Sigmoid colon (tissue), 7 donors: Measurements from ENCODE around the gene TPCN1. TPM values are rescaled to one million over a fixed set of nuclear protein-coding genes. Genes with fewer than 3 reads are reported as not detected.

Source experiments
- DNase-seq: peaks from one replicate; pipeline ENCODE4 v3.0.0-alpha.2; 2019
- H3K27ac ChIP-seq, 4 donors: fragments of 200-600 bp; sonication (generic); one replicate each; pipeline ENCODE4 v1.5.1; 2016 to 2019; ENCODE audit warnings: mild to moderate bottlenecking in 1 of 4
- H3K27me3 ChIP-seq, 3 donors: fragments of 200-600 bp; sonication (generic); one replicate each; pipeline ENCODE4 v1.5.1; 2019; ENCODE audit warnings: mild to moderate bottlenecking in 1 of 3
- H3K36me3 ChIP-seq, 4 donors: fragments of 200-600 bp; sonication (generic); one replicate each; pipeline ENCODE4 v1.5.1; 2016 to 2019
- H3K4me1 ChIP-seq, 4 donors: fragments of 200-600 bp; sonication (generic); one replicate each; pipeline ENCODE4 v1.5.1; 2017 to 2019
- H3K4me3 ChIP-seq, 4 donors: fragments of 200-600 bp; sonication (generic); one replicate each; pipeline ENCODE4 v1.5.1; 2017 to 2019; ENCODE audit warnings: mild to moderate bottlenecking in 2 of 4, moderate library complexity in 1 of 4
- H3K9me3 ChIP-seq, 4 donors: fragments of 200-600 bp in 3 of 4; sonication (generic) in 3 of 4; one replicate each; pipeline versions ENCODE4 v1.5.1 to v1.6.1; 2013 to 2019
- EP300 ChIP-seq, 4 donors: sonication (generic); formaldehyde crosslinking; IDR thresholded peaks; one replicate each; pipeline ENCODE4 v1.6.1; 2017; ENCODE audit warnings: antibody characterized with exemption in 4 of 4
- POLR2A ChIP-seq, 2 donors: fragments of 450-650 bp; IDR thresholded peaks; one replicate each; pipeline ENCODE4 v1.6.1; 2016; ENCODE audit warnings: antibody characterized with exemption in 2 of 2, mild to moderate bottlenecking in 2 of 2, moderate library complexity in 2 of 2
- POLR2AphosphoS5 ChIP-seq, 4 donors: sonication (generic); formaldehyde crosslinking; IDR thresholded peaks; one replicate each; pipeline ENCODE4 v1.6.1; 2017; ENCODE audit warnings: antibody characterized with exemption in 4 of 4
- WGBS, 2 donors: extraction: QIAGEN DNeasy Blood & Tissue Kit; methylation state at CpG; one replicate each; pipeline ENCODE4 v1.1.7; 2013; 5-methylcytosine and 5-hydroxymethylcytosine counted together
- intact Hi-C: fragments of 100-400 bp; cut with DNase I; formaldehyde crosslinking; loops from one replicate; pipeline ENCODE4 v1.15.1; 2023
- polyA plus RNA-seq, 3 donors: library from polyadenylated mRNA; stranded (reverse); fragments of 200-250 nt; gene quantifications; one replicate each; pipeline ENCODE4 v1.2.3, GENCODE V29; 2013
- total RNA-seq, 4 donors: library from RNA; depleted of rRNA; stranded (reverse); fragments of >200 nt; gene quantifications; one replicate each; pipeline ENCODE4 v1.1.0, GENCODE V29; 2016
- TF ChIP-seq, protein P1 (sequence below), 4 experiments: fragments of 450-650 bp in 3 of 4; fragments of 200-600 bp in 1 of 4; IDR thresholded peaks; one replicate each; pipeline ENCODE4 v1.5.1; 2016 to 2019; ENCODE audit warnings: antibody characterized with exemption in 4 of 4, mild to moderate bottlenecking in 3 of 4, moderate library complexity in 2 of 4
- donor health status: healthy with polysubstance abuse.
- donor health status: Bipolar disorder and iron deficiency.
- donor health status: healthy.

The TPCN1 gene
- total and polyA plus RNA-seq, 7 donors = 6.0 to 51.5 (median 28.3) TPM

DNA sequence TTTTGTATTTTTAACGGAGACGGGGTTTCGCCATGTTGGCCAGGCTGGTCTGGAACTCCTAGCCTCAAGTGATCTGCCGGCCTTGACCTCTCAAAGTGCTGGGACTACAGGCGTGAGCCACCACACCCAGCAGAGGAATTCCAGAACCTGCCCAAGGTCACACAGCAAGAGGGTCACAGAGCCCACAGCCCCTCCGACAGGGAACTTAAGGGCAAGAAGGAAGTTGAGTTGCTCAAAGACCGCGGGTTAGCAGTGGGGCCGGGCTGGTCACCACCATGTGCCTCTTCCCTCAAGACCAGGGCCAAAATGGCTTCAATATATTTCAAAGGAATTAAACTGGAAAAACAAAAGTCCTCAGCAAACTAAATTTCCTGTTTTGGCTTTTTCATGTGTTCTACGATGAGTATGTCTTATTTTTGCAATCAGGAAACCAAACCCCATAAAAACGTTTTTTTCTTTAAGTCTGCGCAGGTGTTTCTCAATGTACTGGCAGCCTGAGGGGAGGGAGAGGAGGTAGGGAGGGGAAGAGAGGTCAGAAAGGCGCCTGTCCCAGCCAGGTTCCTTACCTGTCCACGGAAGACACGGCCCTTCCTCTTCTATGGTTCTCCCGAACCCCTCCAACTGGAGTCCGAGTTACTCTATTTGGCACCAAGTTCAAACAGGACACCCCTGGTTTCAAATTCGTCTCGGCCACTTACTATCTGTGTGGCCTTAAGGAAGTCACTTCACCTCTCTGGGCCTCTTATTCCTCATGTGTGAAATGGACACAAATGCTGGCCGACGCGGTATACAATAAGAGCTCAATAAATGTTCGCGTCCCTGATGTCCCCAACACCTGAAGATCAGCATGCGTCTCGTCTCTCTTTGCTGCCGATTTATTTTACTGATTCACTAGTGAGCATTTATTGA lies 112.9 kb downstream of the TPCN1 start:
- Histone ChIP-seq H3K9me3 (no peaks in the 10 kb centered on the region), H3K36me3 (peaks cover 0 to 22% (median 0%) of the 10 kb centered on the region in 4 donors), H3K4me3 (peak overlapping the region; percentile 49 to 80 (median 74)), H3K4me1 (peaks cover 0 to 24% (median 16%) of the 10 kb centered on the region in 4 donors), H3K27me3 (no peaks in the 10 kb centered on the region), H3K27ac (peak overlapping the region; percentile 73 to 77 (median 74))
- TF ChIP-seq, protein P1, sequence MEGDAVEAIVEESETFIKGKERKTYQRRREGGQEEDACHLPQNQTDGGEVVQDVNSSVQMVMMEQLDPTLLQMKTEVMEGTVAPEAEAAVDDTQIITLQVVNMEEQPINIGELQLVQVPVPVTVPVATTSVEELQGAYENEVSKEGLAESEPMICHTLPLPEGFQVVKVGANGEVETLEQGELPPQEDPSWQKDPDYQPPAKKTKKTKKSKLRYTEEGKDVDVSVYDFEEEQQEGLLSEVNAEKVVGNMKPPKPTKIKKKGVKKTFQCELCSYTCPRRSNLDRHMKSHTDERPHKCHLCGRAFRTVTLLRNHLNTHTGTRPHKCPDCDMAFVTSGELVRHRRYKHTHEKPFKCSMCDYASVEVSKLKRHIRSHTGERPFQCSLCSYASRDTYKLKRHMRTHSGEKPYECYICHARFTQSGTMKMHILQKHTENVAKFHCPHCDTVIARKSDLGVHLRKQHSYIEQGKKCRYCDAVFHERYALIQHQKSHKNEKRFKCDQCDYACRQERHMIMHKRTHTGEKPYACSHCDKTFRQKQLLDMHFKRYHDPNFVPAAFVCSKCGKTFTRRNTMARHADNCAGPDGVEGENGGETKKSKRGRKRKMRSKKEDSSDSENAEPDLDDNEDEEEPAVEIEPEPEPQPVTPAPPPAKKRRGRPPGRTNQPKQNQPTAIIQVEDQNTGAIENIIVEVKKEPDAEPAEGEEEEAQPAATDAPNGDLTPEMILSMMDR (IDR thresholded peaks at IDR 0.05) = no peak
- TF ChIP-seq POLR2A (IDR thresholded peaks at IDR 0.05) (no peak), EP300 (IDR thresholded peaks at IDR 0.05) (no peak), POLR2AphosphoS5 (IDR thresholded peaks at IDR 0.05) (no peak)
- no peak for DNase-seq
- 6 to 17% methylated on average over 27 of the region's 27 CpGs for WGBS, 2 donors
- intact Hi-C loops = no loop called here

DNA sequence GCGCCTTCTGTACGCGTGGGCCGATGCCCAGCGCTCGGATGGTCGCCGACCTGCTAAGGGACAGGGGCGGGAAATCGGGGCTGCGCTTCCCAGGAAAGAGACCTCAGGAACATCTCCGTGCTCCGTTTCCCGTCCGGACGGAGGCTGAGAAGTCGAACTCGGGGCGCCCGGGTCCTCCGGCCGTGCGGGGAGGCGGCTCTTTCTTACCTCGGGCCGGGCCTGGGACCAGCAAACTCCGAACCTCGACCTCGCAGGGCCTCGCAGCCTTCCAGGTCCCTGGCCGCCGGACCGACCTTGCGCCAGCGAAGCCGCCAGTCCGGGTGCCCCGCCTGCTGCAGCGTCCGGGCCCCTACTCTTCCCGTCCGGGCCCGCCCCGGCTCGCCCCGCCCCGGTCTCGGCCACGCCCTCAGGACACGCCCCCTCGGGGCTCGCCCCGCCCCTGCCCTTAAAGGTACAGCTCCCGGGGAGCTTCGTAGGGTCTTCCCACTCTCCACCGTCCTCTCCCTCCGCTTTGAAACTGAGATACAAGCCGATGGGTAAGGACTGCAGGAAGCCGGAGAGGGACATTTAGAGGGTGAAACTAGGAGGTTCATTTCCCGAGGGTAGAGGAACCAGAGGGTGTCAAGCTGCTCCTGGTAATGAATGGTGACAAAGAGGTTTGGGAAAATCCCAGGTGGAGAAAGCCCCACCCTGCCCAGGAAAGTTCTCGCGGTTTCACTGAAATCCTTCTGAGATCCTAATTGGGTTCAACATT lies 113.7 kb downstream of the TPCN1 start, which contains the start of gene SLC8B1:
Gene SLC8B1, minus strand, starts transcription at position 324 of the 754 bp plus-strand sequence. CDS start 2,231 bp downstream, outside the sequence.
- 1% methylated on average over 62 of the region's 62 CpGs for WGBS, 2 donors
- H3K36me3 ChIP-seq = peaks cover 0 to 18% (median 0%) of the 10 kb centered on the region in 4 donors
- peak; percentile 94 for DNase-seq
- peak; percentile 76 to 94 (median 92) for TF ChIP-seq POLR2AphosphoS5 (IDR thresholded peaks at IDR 0.05)
- TF ChIP-seq POLR2A (IDR thresholded peaks at IDR 0.05) = peak; percentile 56 to 60
- TF ChIP-seq, protein P1 (IDR thresholded peaks at IDR 0.05) = no peak
- no peaks in the 10 kb centered on the region for H3K27me3 ChIP-seq
- intact Hi-C loops = loop anchor here (1.0 kb wide), 1 partner anchor 23 kb away; the partner anchor contains the start of gene PLBD2
- peak within 1 kb of the TSS; percentile 49 to 80 (median 74) for H3K4me3 ChIP-seq
- H3K4me1 ChIP-seq = peaks cover 0 to 24% (median 16%) of the 10 kb centered on the region in 4 donors
- H3K27ac ChIP-seq = peak within 1 kb of the TSS; percentile 73 to 77 (median 74)
- no peaks in the 10 kb centered on the region for H3K9me3 ChIP-seq

DNA sequence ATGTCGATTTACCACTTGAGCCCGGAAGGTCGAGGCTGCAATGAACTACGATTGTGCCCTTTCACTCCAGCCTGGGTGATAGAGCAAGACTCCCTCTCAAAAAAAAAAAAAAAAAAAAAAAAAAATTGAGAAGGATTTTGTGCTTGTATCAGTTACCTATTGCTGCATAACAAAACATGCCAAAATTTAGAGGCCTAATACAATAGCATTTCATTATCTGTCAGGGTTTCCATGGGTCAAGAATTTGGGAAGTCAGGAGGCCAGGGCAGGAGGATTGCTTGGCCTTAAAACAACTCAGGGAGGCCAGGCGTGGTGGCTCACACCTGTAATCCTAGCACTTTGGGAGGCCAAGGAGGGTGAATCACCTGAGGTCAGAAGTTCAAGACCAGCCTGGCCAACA lies 118.3 kb downstream of the TPCN1 start:
- peaks cover 0 to 8% (median 3%) of the 10 kb centered on the region in 4 donors for H3K4me1 ChIP-seq
- TF ChIP-seq POLR2AphosphoS5 (IDR thresholded peaks at IDR 0.05) (no peak), EP300 (IDR thresholded peaks at IDR 0.05) (no peak)
- TF ChIP-seq, protein P1 (IDR thresholded peaks at IDR 0.05) = no peak
- 96 to 97% methylated on average over 5 of the region's 5 CpGs for WGBS, 2 donors
- no peaks in the 10 kb centered on the region for H3K36me3 ChIP-seq
- H3K4me3 ChIP-seq = no peak overlapping the region
- no peak overlapping the region for H3K27ac ChIP-seq
- H3K9me3 ChIP-seq = no peaks in the 10 kb centered on the region
- DNase-seq = no peak
- H3K27me3 ChIP-seq = peaks cover 0 to 3% (median 0%) of the 10 kb centered on the region in 3 donors
- intact Hi-C loops = no loop called here

DNA sequence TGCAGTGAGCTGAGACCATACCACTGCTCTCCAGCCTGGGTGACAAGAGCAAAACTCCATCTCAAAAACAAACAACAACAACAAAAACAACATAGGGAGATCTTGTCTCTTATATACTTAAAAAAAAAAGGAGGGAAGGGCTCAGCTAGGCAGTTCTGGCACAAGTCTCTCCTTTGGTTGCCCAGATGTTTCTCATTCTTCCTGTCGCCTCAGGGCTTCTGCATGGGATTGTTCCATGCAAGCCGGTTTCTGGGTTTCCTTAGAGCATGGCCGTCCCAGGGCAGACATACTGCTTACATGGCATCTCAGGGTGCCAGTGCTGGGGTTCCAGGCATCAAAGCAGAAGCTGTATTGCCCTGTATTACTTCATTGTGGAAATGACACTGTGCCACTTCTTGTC lies 118.8 kb downstream of the TPCN1 start:
- no peak for DNase-seq
- Histone ChIP-seq H3K9me3 (no peaks in the 10 kb centered on the region), H3K4me1 (peaks cover 0 to 6% (median 2%) of the 10 kb centered on the region in 4 donors), H3K36me3 (no peaks in the 10 kb centered on the region), H3K4me3 (no peak overlapping the region), H3K27me3 (peaks cover 0 to 3% (median 0%) of the 10 kb centered on the region in 3 donors), H3K27ac (no peak overlapping the region)
- 86 to 91% methylated on average over 3 of the region's 3 CpGs for WGBS, 2 donors
- intact Hi-C loops = no loop called here
- TF ChIP-seq POLR2A (IDR thresholded peaks at IDR 0.05) (no peak), POLR2AphosphoS5 (IDR thresholded peaks at IDR 0.05) (no peak), EP300 (IDR thresholded peaks at IDR 0.05) (no peak)
- TF ChIP-seq, protein P1 (IDR thresholded peaks at IDR 0.05) = no peak
